NCI-H2107 (cell line): Measurements from ENCODE around the gene TAGLN.

ENCODE experiments used
- DNase-seq: peaks from one replicate; lab custom pipeline; 2025; lab: John Stamatoyannopoulos, UW

The TAGLN gene

DNA sequence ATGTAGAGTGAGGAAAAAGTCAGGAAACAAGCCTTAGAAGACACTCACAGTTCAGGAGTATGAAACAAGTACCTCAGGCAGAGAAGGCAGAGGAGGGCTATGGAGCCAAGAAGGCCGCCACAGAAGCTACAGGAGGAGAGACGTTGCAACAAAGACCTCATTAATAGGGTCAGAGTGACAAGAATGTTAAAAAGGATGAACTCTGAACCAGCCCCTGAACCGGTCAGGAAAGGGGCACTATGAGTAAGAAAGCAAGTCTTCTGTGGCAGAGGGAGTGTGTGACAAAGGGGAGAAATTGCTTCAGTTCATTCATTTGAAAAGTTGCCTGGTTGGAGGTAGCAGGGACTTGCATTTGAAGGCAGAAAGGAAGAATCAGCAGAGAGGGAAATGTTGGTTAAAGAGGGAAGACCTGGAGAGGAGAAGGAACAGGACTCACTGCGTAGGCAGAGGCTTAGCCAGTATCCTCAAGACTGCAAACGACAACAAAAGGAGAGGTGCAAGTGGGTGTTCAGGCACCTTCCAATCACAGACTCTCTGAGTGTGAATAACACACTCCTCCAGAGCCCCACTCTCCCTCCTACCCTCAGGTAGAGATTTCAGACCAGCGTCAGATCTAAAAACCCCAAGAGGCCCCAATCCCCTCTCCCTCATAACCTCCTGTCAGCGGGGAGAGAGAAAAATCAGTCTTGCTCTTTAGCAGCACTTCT lies 15.4 kb downstream of the TAGLN start:
- no peak for DNase-seq

GRCh38 chr11:117217141-117218084 lies 18.2 kb downstream of the TAGLN start:
- DNase-seq, result no peak

DNA sequence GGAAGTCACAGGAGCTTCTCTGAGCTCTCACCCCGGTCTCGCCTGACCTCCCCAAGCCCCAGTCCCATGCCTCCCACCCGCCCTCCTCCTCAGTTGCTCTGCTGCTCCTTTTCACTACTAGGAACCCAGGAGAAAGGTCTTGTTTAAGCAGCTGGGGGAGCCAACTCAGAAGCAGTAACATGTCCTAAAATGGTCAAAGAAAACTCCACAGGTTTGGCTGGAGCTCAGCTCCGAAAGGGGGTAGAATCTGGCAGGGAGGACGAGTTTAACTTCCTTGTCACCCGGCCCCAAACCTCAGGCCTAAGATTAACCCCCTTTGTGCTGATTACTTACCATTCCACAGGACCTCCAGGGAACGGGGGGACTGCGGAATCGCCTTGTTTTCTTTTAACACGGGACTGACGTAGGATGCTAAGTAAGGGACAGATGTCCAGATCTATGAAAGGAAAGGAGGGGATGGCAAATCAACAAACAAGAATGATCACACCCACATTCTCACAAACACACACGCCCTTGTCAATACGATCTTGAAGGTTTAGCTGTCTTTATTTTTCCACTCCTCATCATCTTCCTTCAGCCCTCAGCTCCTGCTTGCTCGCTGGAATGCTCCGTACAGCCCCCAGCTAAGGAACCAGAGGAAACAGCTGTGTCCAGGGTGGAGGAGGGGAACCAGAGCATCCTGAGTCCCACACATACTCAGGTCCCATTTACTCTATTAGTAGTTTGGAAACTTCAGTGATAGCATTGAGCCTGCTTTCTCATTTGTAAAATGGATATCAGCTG lies 19.2 kb downstream of the TAGLN start:
- no peak for DNase-seq

- no peak for DNase-seq
Measured at GRCh38 chr11:117219001-117219400, 19.8 kb downstream of the TAGLN start.

DNA sequence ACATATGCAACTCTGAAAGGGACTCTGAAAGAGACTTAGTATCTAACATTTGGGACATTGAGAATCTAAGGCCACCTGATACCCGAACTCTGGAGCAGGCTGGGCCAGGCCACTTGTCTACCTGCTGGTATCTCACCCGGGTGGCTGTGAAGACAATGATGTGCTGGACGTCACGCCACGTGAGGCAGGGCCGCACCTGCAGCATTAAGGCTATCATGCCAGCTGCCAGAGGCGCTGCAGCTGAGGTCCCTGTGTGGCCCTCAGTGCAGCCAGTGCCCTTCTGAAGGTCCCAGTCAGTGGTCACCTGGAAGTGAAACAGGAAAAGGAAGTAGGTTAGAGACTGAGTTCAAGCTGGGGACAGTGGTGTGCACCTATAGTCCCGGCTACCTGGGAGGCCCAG lies 20.3 kb downstream of the TAGLN start:
- DNase-seq, result no peak

DNA sequence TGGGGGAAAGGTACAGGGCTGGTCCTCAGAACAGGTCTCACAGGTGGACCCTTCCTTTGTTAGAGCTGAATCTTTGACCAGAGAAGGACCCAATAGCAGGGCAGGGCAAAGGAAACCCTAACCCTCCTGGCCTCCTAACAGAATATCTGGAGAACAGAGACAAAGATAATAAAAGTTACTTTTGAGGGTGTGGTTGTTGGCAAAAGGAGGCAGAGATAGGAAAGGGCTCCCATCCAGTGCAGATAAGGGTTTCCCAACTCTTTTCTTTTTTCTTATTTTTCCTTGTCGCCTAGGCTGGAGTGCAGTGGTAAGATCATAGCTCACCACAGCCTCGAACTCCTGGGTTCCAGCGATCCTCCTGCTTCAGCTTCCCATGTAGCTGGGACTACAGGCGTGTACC lies 20.8 kb downstream of the TAGLN start:
- no peak for DNase-seq

DNA sequence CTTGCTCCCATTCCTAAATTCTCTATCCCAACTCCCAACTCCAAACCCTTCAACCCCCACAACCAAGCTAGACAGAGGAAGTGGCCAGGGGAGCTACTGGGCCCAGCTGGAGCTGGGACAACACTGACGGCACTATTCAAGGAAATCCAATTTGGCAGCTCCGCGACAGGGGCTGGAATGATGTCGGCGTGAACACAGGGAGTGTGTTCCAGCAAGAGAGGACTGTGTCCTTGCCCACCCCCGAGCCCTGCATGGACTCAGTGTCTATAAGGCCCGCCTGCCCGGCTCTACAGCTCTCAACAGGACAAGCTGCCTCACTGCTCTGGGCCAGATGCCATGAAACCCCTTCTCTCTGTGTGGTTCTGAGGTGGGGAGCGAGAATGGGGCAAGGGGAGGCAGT lies 21.4 kb downstream of the TAGLN start:
- no peak for DNase-seq

DNA sequence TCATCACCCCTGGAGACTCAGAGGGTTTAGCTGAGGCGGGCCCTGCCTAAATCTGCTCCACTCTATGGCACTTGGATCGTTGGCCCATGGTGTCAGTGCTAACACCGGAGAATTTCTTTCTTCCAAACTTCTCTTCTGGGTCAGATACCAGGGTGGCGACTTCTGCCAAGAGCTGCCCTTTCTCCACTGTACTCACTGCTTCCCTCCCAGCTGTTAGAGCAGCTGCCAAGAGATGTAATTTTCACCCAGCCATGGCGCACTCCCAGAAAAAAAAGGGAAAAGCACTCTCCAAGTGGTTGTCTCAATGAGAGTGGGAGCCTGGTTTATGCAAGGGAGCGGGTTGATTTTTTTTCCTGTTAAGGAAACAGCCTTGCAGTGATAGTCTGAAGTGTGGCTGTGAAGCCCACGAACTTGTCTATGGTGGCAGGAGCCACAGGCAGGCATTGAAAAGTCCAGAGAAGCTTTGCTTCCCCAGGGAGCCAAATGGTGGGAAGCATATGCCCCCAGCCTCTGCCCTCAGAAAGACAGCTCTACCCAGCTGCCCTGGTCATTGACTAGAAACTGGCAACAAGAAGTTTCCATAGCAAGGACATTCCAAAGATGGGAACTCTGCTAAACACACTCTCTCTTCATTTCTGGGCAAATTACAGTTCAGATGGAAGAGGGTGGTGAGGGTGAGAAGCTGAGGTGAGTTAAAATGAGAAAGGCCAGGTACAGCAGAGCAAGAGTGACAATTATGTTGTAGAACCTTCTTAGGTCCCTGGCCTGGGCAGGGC lies 22.0 kb downstream of the TAGLN start:
- DNase-seq, result no peak

GRCh38 chr11:117221775-117222517 lies 22.8 kb downstream of the TAGLN start:
- peak; percentile 67 for DNase-seq

- no peak for DNase-seq
Measured at GRCh38 chr11:117222991-117223740, 24.0 kb downstream of the TAGLN start.

- no peak for DNase-seq
Measured at GRCh38 chr11:117223741-117224689, 24.8 kb downstream of the TAGLN start.

GRCh38 chr11:117225553-117226170 lies 26.5 kb downstream of the TAGLN start:
- DNase-seq, result no peak

- DNase-seq, result peak; percentile 63
Measured at GRCh38 chr11:117226388-117227385, 27.5 kb downstream of the TAGLN start.

DNA sequence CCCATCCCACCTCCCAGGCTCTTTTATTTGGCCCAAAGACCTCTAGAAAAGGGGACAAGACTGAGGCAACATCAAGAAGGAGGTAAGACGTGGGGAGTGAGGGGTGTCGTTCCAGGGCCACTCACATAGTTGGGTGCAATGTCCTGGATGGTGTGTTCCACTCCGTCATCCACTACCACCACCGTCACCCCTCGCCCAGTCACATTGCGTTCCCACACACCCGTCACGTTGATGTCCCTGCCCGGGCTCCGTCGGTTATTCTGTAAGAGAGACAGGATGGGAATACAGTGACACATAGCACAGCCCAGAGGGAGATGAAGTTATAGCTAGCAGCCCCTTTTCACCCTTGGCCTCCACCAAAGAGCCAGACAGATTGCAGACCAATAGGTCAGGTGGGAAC lies 28.9 kb downstream of the TAGLN start:
- no peak for DNase-seq

DNA sequence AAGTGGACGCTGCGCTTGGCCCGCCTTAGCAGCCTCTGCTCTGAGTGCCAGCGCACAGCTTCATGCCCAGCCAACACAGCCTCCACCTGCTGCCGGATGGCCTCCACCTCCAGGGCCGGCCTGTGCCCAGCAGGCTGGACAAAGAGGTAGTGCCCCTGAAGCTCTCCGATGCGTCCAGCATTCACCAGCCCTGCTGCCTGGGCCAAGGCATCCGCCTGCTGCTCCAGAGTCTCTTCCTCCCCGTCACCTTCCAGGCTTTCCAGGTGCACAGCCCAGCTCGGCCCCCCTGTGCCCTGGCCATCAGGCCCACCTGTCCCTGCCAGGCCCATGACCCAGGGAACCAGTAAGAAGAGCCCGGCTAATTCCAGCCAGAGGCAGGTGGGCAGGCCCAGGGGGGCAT lies 30.2 kb downstream of the TAGLN start:
- DNase-seq, result no peak

- no peak for DNase-seq
Measured at GRCh38 chr11:117229931-117230285, 30.7 kb downstream of the TAGLN start.

DNA sequence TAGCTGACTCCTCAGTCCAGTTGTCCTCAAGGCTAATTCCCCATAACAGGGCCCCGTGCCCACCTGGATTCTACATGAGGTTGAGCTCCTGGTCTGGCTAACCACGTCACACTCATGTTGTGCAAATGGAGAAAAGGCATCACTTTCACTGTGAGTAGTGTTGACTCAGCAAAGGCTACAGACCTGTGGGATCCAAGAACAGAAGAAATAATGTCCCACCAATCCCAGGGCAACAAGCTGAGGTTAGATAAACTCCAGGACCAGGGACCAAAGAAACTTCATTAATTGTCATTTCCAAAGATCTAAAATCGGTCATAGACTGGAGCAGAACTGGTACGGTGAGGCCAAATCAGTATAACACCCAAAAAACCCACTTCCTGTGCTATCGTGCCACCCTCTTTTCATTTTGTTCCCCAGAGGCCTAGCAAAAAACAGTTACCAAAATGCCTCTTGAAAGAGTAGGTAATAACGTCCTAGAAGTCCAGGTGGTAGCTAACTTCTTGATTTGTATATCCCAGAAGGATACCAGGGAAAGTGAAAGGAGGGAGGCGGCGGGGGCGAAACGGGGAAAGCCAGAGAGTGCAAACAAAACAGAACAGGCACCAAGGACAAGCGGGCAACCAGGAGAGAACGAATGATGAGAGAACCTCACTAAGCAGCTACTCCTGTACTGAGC lies 31.3 kb downstream of the TAGLN start:
- DNase-seq, result no peak
